GM12875 (cell line): ENCODE results near the gene RPS3.
A peak's percentile ranks its signal among the peaks of the same experiment; 100 is the strongest.

Experiments
- H3K4me3 ChIP-seq: one replicate; pipeline ENCODE4 v1.5.1; 2011; ENCODE audit warnings: low read depth, low read length, control low read depth
- CTCF ChIP-seq: IDR thresholded peaks from 2 replicates; pipeline ENCODE4 v1.5.1; 2011; ENCODE audit warnings: low read depth, mild to moderate bottlenecking, control low read depth, inconsistent platforms, low read length, moderate library complexity, borderline replicate concordance; ENCODE audit not compliant: insufficient read depth

RPS3 gene

GRCh38 chr11:75399344-75400145, at the start of gene RPS3:
Gene RPS3, plus strand, starts transcription at chr11:75399518. Its CDS starts 30 bp downstream, at chr11:75399548.
- TF ChIP-seq CTCF, result peak; percentile 9; the same call in 1 of the 2 replicates
- peak within 1 kb of the TSS; percentile 96 for H3K4me3 ChIP-seq

- TF ChIP-seq CTCF, result no peak
These were observed 49.7 kb upstream of the RPS3 start for GRCh38 chr11:75349521-75350116.

DNA sequence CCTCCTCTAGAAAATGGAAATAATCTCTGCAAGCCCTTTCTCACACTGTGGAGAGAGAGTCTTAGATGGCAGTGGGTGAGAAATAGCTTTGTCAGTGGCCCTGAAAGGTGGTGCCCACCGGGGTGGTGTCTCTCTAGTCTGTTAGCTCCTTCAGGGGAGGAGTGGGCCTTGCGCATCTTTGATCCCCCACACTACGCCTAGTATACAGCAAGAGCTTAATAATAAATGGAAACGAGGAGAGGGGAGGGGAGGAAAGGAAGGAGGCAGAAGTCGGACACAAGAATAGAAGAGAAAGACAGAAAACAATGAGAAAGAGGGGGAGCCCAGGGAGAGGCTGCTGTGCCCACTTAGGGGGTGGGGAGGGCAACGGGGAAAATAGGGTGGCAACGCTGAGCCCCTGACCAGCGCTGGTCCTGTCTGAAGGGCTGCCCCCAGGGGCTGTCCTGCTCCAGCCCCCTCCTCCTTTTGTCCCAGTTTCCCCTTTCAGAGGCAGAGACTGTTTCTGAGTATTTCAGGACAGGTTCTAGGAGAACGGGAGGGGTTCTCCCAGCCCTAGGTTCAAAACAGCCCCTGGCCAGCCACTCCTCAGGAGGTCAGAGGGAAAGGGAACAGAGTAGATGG, 49.1 kb upstream of the RPS3 start:
- H3K4me3 ChIP-seq, result no peak overlapping the region
- no peak for TF ChIP-seq CTCF

More at GRCh38 chr11:75349521-75350116, 49.7 kb upstream of the RPS3 start:
- H3K4me3 ChIP-seq, result no peak overlapping the region

- H3K4me3 ChIP-seq, result peak overlapping the region; percentile 53
- peak; percentile 13; the same call in 1 of the 2 replicates for TF ChIP-seq CTCF
These were observed 48.4 kb upstream of the RPS3 start for GRCh38 chr11:75350743-75351540.

GRCh38 chr11:75351541-75351790, 47.9 kb upstream of the RPS3 start, which contains the start of gene ARRB1:
Gene ARRB1, minus strand, starts transcription at chr11:75351661. Its CDS starts 54 bp downstream, at chr11:75351607.
- no peak for TF ChIP-seq CTCF
- H3K4me3 ChIP-seq, result peak within 1 kb of the TSS; percentile 53

- peak; percentile 12; the same call in 1 of the 2 replicates for TF ChIP-seq CTCF
- peak overlapping the region; percentile 53 for H3K4me3 ChIP-seq
These were observed 47.3 kb upstream of the RPS3 start for GRCh38 chr11:75351791-75352587.
